H1 (cell line): ENCODE results near the gene LTB4R. TPM values are rescaled to one million over a fixed set of nuclear protein-coding genes. Genes with fewer than 3 reads are reported as not detected.

ENCODE experiments used
- CTCF ChIA-PET: fragments of 300-600 bp; sonication (Branson Sonifier 250); formaldehyde crosslinking; loops from one replicate; lab custom pipeline; 2021; ENCODE audit not compliant: partially characterized antibody; lab: Charles Lee
- POLR2A ChIA-PET: fragments of 300-600 bp; sonication (Branson Sonifier 250); formaldehyde crosslinking; loops from one replicate; lab custom pipeline; 2021; ENCODE audit warnings: inconsistent platforms; ENCODE audit not compliant: partially characterized antibody; lab: Charles Lee
- DNase-seq, 2 experiments: peaks; one replicate each; pipeline versions ENCODE4 v3.0.0 to v3.0.0-alpha.2; 2010 to 2022; ENCODE audit warnings: low spot score in 2 of 2, low read depth in 1 of 2, mixed read lengths in 1 of 2
- FAIRE-seq: peaks from 2 replicates; lab custom pipeline; 2011; peaks lifted over from hg19 to GRCh38; lab: Jason Lieb, UNC
- H2AFZ ChIP-seq: 2 replicates; pipeline ENCODE4 v1.8.1; 2012; ENCODE audit warnings: low read length, inconsistent platforms
- H2AK5ac ChIP-seq: 2 replicates; pipeline ENCODE4 v1.6.1; 2013; ENCODE audit warnings: low read depth, low read length
- H2BK120ac ChIP-seq: replicated peaks from 2 replicates; pipeline ENCODE3; 2013; ENCODE audit warnings: low read depth, low read length, inconsistent platforms
- H2BK12ac ChIP-seq: 2 replicates; pipeline ENCODE4 v1.6.1; 2013; ENCODE audit warnings: low read depth, low read length
- H2BK15ac ChIP-seq: 2 replicates; pipeline ENCODE4 v1.6.1; 2013; ENCODE audit warnings: low read length
- H2BK20ac ChIP-seq: 2 replicates; pipeline ENCODE4 v1.6.1; 2013; ENCODE audit warnings: low read length
- H2BK5ac ChIP-seq: 2 replicates; pipeline ENCODE4 v1.6.1; 2013; ENCODE audit warnings: low read depth, low read length
- H3K14ac ChIP-seq: 2 replicates; pipeline ENCODE4 v1.6.1; 2013; ENCODE audit warnings: inconsistent platforms; ENCODE audit not compliant: insufficient read length
- H3K18ac ChIP-seq: 2 replicates; pipeline ENCODE4 v1.6.1; 2013; ENCODE audit warnings: low read length; ENCODE audit errors: extremely low read depth
- H3K23ac ChIP-seq: 2 replicates; pipeline ENCODE4 v1.6.1; 2013; ENCODE audit warnings: inconsistent platforms; ENCODE audit not compliant: insufficient read length
- H3K23me2 ChIP-seq: 2 replicates; pipeline ENCODE4 v1.6.1; 2013; ENCODE audit warnings: low read depth, low read length
- H3K27ac ChIP-seq: 2 replicates; pipeline ENCODE4 v1.6.1; 2011; ENCODE audit warnings: low read depth, low read length, inconsistent platforms
- H3K27me3 ChIP-seq, 4 experiments: replicated peaks in 1 of 4; 1 replicate in 1 of 4; 2 replicates in 3 of 4; pipeline versions ENCODE4 v1.6.1 to v1.8.1; 2011 to 2013; ENCODE audit warnings: low read length in 3 of 4, mild to moderate bottlenecking in 3 of 4, inconsistent platforms in 2 of 4, mixed read lengths in 2 of 4, moderate library complexity in 1 of 4; ENCODE audit not compliant: control insufficient read depth in 3 of 4, insufficient read depth in 3 of 4; ENCODE audit errors: extremely low read depth in 1 of 4
- H3K36me3 ChIP-seq, 4 experiments: 2 replicates each; pipeline versions ENCODE4 v1.6.1 to v1.8.1; 2011 to 2013; ENCODE audit warnings: mild to moderate bottlenecking in 4 of 4, low read length in 3 of 4, moderate library complexity in 2 of 4, control low read depth in 1 of 4, inconsistent platforms in 1 of 4; ENCODE audit not compliant: insufficient read depth in 4 of 4, control insufficient read depth in 2 of 4
- H3K4ac ChIP-seq: replicated peaks from 2 replicates; pipeline ENCODE3; 2013; ENCODE audit warnings: low read length, low read depth, mixed read lengths, inconsistent platforms; ENCODE audit not compliant: insufficient read length
- H3K4me1 ChIP-seq, 4 experiments: replicated peaks in 1 of 4; 1 replicate in 1 of 4; 2 replicates in 3 of 4; pipeline versions ENCODE4 v1.6.1 to v1.8.1; 2011 to 2013; ENCODE audit warnings: low read length in 3 of 4, inconsistent platforms in 2 of 4, mixed read lengths in 1 of 4; ENCODE audit not compliant: insufficient read depth in 4 of 4, control insufficient read depth in 3 of 4
- H3K4me2 ChIP-seq, 2 experiments: 2 replicates each; pipeline versions ENCODE4 v1.6.1 to v1.8.1; 2011 to 2013; ENCODE audit warnings: low read depth in 2 of 2, low read length in 2 of 2, control low read depth in 1 of 2, inconsistent platforms in 1 of 2, mild to moderate bottlenecking in 1 of 2; ENCODE audit not compliant: insufficient read depth in 1 of 2
- H3K4me3 ChIP-seq, 4 experiments: fragments of 200-600, 300-600 bp in 1 of 4; sonication (generic), shearing (Covaris generic), sonication (Bioruptor Twin) in 1 of 4; 2 replicates each; pipeline versions ENCODE4 v1.5.1 to v1.8.1; 2011 to 2016; ENCODE audit warnings: low read length in 4 of 4, low read depth in 3 of 4, control low read depth in 2 of 4, inconsistent platforms in 2 of 4, mild to moderate bottlenecking in 2 of 4, mixed read lengths in 1 of 4, moderate library complexity in 1 of 4; ENCODE audit not compliant: insufficient read depth in 2 of 4; ENCODE audit errors: extremely low read depth in 1 of 4
- H3K56ac ChIP-seq: replicated peaks from 2 replicates; pipeline ENCODE3; 2013; ENCODE audit warnings: low read depth, mild to moderate bottlenecking, mixed read lengths, low read length, inconsistent platforms; ENCODE audit not compliant: insufficient read length
- H3K79me1 ChIP-seq: 2 replicates; pipeline ENCODE4 v1.6.1; 2013; ENCODE audit warnings: low read depth, low read length, control low read depth
- H3K79me2 ChIP-seq, 2 experiments: 2 replicates each; pipeline versions ENCODE4 v1.6.1 to v1.8.1; 2012 to 2013; ENCODE audit warnings: low read length in 2 of 2, mild to moderate bottlenecking in 2 of 2, inconsistent platforms in 1 of 2; ENCODE audit not compliant: insufficient read depth in 2 of 2, control insufficient read depth in 1 of 2
- H3K9ac ChIP-seq, 4 experiments: replicated peaks in 1 of 4; 1 replicate in 1 of 4; 2 replicates in 3 of 4; pipeline versions ENCODE4 v1.6.1 to v1.8.1; 2011 to 2013; ENCODE audit warnings: low read depth in 3 of 4, low read length in 3 of 4, control low read depth in 2 of 4, mild to moderate bottlenecking in 2 of 4, moderate library complexity in 2 of 4, inconsistent platforms in 1 of 4; ENCODE audit errors: extremely low read depth in 1 of 4
- H3K9me3 ChIP-seq, 2 experiments: 2 replicates each; pipeline versions ENCODE4 v1.6.1 to v1.8.1; 2012 to 2013; ENCODE audit warnings: mild to moderate bottlenecking in 2 of 2, moderate library complexity in 2 of 2, control low read depth in 1 of 2, inconsistent platforms in 1 of 2, low read depth in 1 of 2, low read length in 1 of 2, mixed read lengths in 1 of 2; ENCODE audit not compliant: insufficient read depth in 2 of 2
- H4K20me1 ChIP-seq, 2 experiments: replicated peaks in 1 of 2; 2 replicates each; pipeline versions ENCODE3 to v1.8.1; 2011 to 2013; ENCODE audit warnings: inconsistent platforms in 2 of 2, low read length in 2 of 2, mild to moderate bottlenecking in 1 of 2; ENCODE audit not compliant: insufficient read depth in 2 of 2, control insufficient read depth in 1 of 2
- H4K5ac ChIP-seq: 2 replicates; pipeline ENCODE4 v1.6.1; 2013; ENCODE audit warnings: low read length, low read depth, mixed read lengths, inconsistent platforms; ENCODE audit not compliant: insufficient read length
- H4K8ac ChIP-seq: 2 replicates; pipeline ENCODE4 v1.8.0; 2013; ENCODE audit warnings: mild to moderate bottlenecking, moderate library complexity, low read length, inconsistent platforms; ENCODE audit not compliant: insufficient read depth; ENCODE audit errors: extremely low read depth
- H4K91ac ChIP-seq: replicated peaks from 2 replicates; pipeline ENCODE3; 2013; ENCODE audit warnings: low read length, mixed read lengths, inconsistent platforms; ENCODE audit not compliant: insufficient read length
- ASH2L ChIP-seq: fragments of 200-600, 300-600 bp; sonication (generic); IDR thresholded peaks from one replicate; pipeline ENCODE4 v1.7.1; 2017; ENCODE audit warnings: low read length
- EP300 ChIP-seq, 2 experiments: IDR thresholded peaks; 1 replicate in 1 of 2; 2 replicates in 1 of 2; pipeline ENCODE4 v1.6.1; 2011 to 2012; ENCODE audit warnings: low read depth in 2 of 2, low read length in 2 of 2, mild to moderate bottlenecking in 2 of 2, borderline replicate concordance in 1 of 2, inconsistent platforms in 1 of 2, moderate library complexity in 1 of 2
- EZH2 ChIP-seq: fragments of 200-600 bp; sonication (generic); IDR thresholded peaks from 2 replicates; pipeline ENCODE4 v1.7.1; 2012; ENCODE audit warnings: low read depth, mild to moderate bottlenecking, moderate library complexity, low read length, inconsistent platforms; ENCODE audit not compliant: severe bottlenecking
- HDAC2 ChIP-seq, 2 experiments: fragments of 300-600 bp in 1 of 2; sonication (generic) in 1 of 2; IDR thresholded peaks; 2 replicates each; pipeline ENCODE4 v1.6.1; 2011 to 2012; ENCODE audit warnings: low read depth in 2 of 2, low read length in 2 of 2, mild to moderate bottlenecking in 2 of 2, moderate library complexity in 2 of 2, borderline replicate concordance in 1 of 2, inconsistent platforms in 1 of 2
- HDAC6 ChIP-seq: IDR thresholded peaks from one replicate; pipeline ENCODE4 v1.7.1; 2012; ENCODE audit warnings: low read depth, mild to moderate bottlenecking, inconsistent platforms, low read length, moderate library complexity
- JUND ChIP-seq: IDR thresholded peaks from 2 replicates; pipeline ENCODE4 v1.6.1; 2011; ENCODE audit warnings: mild to moderate bottlenecking, improper control_type of control experiment, low read length
- KDM5A ChIP-seq: fragments of 200-600 bp; IDR thresholded peaks from 2 replicates; pipeline ENCODE4 v1.7.1; 2012; ENCODE audit warnings: mild to moderate bottlenecking, low read length, inconsistent platforms, mixed read lengths
- RFX5 ChIP-seq: IDR thresholded peaks from 2 replicates; pipeline ENCODE4 v1.6.1; 2011; ENCODE audit warnings: low read depth, low read length, improper control_type of control experiment, borderline replicate concordance
- SIN3A ChIP-seq, 2 experiments: IDR thresholded peaks in 1 of 2; conservative IDR thresholded peaks in 1 of 2; 2 replicates each; pipeline ENCODE4 v1.6.1; 2011 to 2012; ENCODE audit warnings: low read length in 2 of 2, improper control_type of control experiment in 1 of 2, low read depth in 1 of 2, mild to moderate bottlenecking in 1 of 2
- SP4 ChIP-seq: IDR thresholded peaks from 2 replicates; pipeline ENCODE4 v1.6.1; 2012; ENCODE audit warnings: low read length, inconsistent platforms
- TAF1 ChIP-seq: IDR thresholded peaks from 2 replicates; pipeline ENCODE4 v1.6.1; 2011; ENCODE audit warnings: mild to moderate bottlenecking, low read depth, low read length
- WGBS, 2 experiments: shearing (Covaris generic) in 1 of 2; methylation state at CpG; one replicate each; pipeline versions ENCODE4 v1.1.6 to v1.1.7; 2013 to 2015; ENCODE audit warnings: low lambda C conversion rate in 2 of 2, mixed read lengths in 2 of 2, inconsistent platforms in 1 of 2, low coverage in 1 of 2, missing lambda C conversion rate in 1 of 2; ENCODE audit not compliant: insufficient replicate concordance in 2 of 2, insufficient coverage in 1 of 2, insufficient read length in 1 of 2; ENCODE audit errors: extremely low coverage in 1 of 2, missing lambda C conversion rate in 1 of 2; 5-methylcytosine and 5-hydroxymethylcytosine counted together
- polyA plus RNA-seq, 7 experiments: library from polyadenylated mRNA; depleted of rRNA in 3 of 7; stranded (reverse) in 5 of 7; unstranded in 2 of 7; fragments of >200 nt in 5 of 7; fragments of 200-250 nt in 2 of 7; gene quantifications; 1 replicate in 5 of 7; 2 replicates in 1 of 7; 4 replicates in 1 of 7; pipeline versions ENCODE4 v1.2.1 to v1.2.3, GENCODE V29; 2011 to 2013; ENCODE audit warnings: missing spikeins in 2 of 7, mixed read lengths in 2 of 7
- total RNA-seq: library from RNA; stranded (reverse); fragmentation: NEBNext Ultra II Directional; extraction: Animal tissue kit (Norgen Biotek cat#: 25700); gene quantifications from 2 replicates; pipeline ENCODE4 v1.2.1, GENCODE V29; 2021

Gene LTB4R
- total and polyA plus RNA-seq, 2 of the 8 experiments (the other 6 are each of a cell fraction or from before 2014, with no cell fraction given), result 4.1 to 6.7 TPM

GRCh38 chr14:24330973-24331674 is 19.8 kb downstream of the LTB4R start:
- 84% methylated on average over 10 of the region's 10 CpGs; no CpG with 5 or more reads in 1 of the 2 experiments for WGBS, 2 experiments

More at GRCh38 chr14:24330973-24331674, 19.8 kb downstream of the LTB4R start:
- H2BK20ac ChIP-seq, result no peak overlapping the region
- no peaks in the 10 kb centered on the region for H3K79me2 ChIP-seq
- no peak overlapping the region for H2BK5ac ChIP-seq
- H3K79me1 ChIP-seq, result no peaks in the 10 kb centered on the region
- H2AK5ac ChIP-seq, result no peak overlapping the region
- H3K14ac ChIP-seq, result no peak overlapping the region
- no peak overlapping the region for H3K56ac ChIP-seq
- ChIA-PET CTCF (interaction anchor here (0.7 to 27.8 kb wide), 16 partner anchors 9 to 123 kb away, joined by 3 to 664 read pairs (median 13); partner anchors contain the start of genes CBLN3, CIDEB, KHNYN and LTB4R), POLR2A (interaction anchor here (1.2 to 5.8 kb wide), 4 partner anchors 15 to 111 kb away, joined by 3 to 46 read pairs (median 3); partner anchors contain the start of genes CBLN3 and KHNYN)
- H4K5ac ChIP-seq, result no peak overlapping the region
- H3K4me3 ChIP-seq, result 0 out of 8 replicates have a peak overlapping the region, but pooled peaks of 1 of the 4 experiments have one; percentile 62
- no peak overlapping the region for H2AFZ ChIP-seq
- no peak overlapping the region; a peak in 1 of 4 replicates for H3K4me2 ChIP-seq
- no peak overlapping the region for H3K27ac ChIP-seq
- H3K9ac ChIP-seq, result no peak overlapping the region
- DNase-seq (no peak), FAIRE-seq (no peak)
- TF ChIP-seq KDM5A, result no peak
- no peak for TF ChIP-seq HDAC2 (IDR thresholded peaks at IDR 0.05; ENCODE audit: borderline replicate concordance in 1 of 2, low read depth in 2 of 2, low read length in 2 of 2)
- TF ChIP-seq EP300 (IDR thresholded peaks at IDR 0.05; ENCODE audit: borderline replicate concordance in 1 of 2, low read depth in 2 of 2, low read length in 2 of 2), result no peak
- no peak for TF ChIP-seq JUND
- no peak for TF ChIP-seq TAF1
- TF ChIP-seq ASH2L, result no peak
- TF ChIP-seq SIN3A (conservative IDR thresholded peaks at IDR 0.05 in 1 of 2, IDR thresholded peaks at IDR 0.05 in 1 of 2; ENCODE audit: low read depth in 1 of 2, low read length in 2 of 2), result no peak
- TF ChIP-seq HDAC6, result no peak
- no peak for TF ChIP-seq RFX5
- no peak for TF ChIP-seq EZH2
- no peak for TF ChIP-seq SP4
- H3K36me3 ChIP-seq, result no peaks in the 10 kb centered on the region
- no peak overlapping the region for H3K18ac ChIP-seq
- peaks cover 0 to 2% of the 10 kb centered on the region in 2 experiments for H4K20me1 ChIP-seq
- H2BK12ac ChIP-seq, result no peak overlapping the region
- peaks cover 18% of the 10 kb centered on the region for H3K23me2 ChIP-seq
- no peak overlapping the region for H3K23ac ChIP-seq
- H2BK120ac ChIP-seq, result no peak overlapping the region
- H3K27me3 ChIP-seq, result peaks cover 30 to 72% (median 46%) of the 10 kb centered on the region in 4 experiments
- no peaks in the 10 kb centered on the region for H3K9me3 ChIP-seq
- no peak overlapping the region; the same call in 1 of the 2 replicates for H4K8ac ChIP-seq
- H4K91ac ChIP-seq, result no peak overlapping the region
- H3K4ac ChIP-seq, result no peak overlapping the region
- peaks cover 0 to 16% (median 9%) of the 10 kb centered on the region in 4 experiments; a peak in 5 of 7 replicates for H3K4me1 ChIP-seq
- no peak overlapping the region for H2BK15ac ChIP-seq
